ENCODE results near the gene LGALS3BP.

GRCh38 chr17:78924481-78925151 lies 55.1 kb downstream of the LGALS3BP start:
- no peak for TF ChIP-seq POLR2AphosphoS5 (IDR thresholded peaks at IDR 0.05; ENCODE audit: low read depth, low read length)
- TF ChIP-seq TAF1 (IDR thresholded peaks at IDR 0.05; ENCODE audit: low read depth, low read length): no peak

All from GM12891 (cell line).